HG02852 (cell line): Measurements from ENCODE around the gene DNAH7.
A peak's percentile ranks its signal among the peaks of the same experiment; 100 is the strongest.
"Not testable (repeated sequence)": the region's sequence is repeated elsewhere in the genome, so short reads cannot be mapped to it uniquely, and the experiment has no call there.

ENCODE experiments used
- ATAC-seq: cut with Tn5 transposase; IDR thresholded peaks from one replicate; pipeline ENCODE4 v1.9.1; 2021; ENCODE audit warnings: mild to moderate bottlenecking, moderate library complexity; ENCODE audit not compliant: unreplicated experiment

DNAH7 gene

GRCh38 chr2:195985741-195986140, 82.9 kb downstream of the DNAH7 start:
- ATAC-seq: no peak

GRCh38 chr2:195984923-195985726, 83.5 kb downstream of the DNAH7 start:
- ATAC-seq: no peak

GRCh38 chr2:195967336-195967735, 101.3 kb downstream of the DNAH7 start:
- no peak for ATAC-seq

GRCh38 chr2:195961873-195962272, 106.8 kb downstream of the DNAH7 start:
- peak; percentile 98 for ATAC-seq

GRCh38 chr2:195959341-195959740, 109.3 kb downstream of the DNAH7 start:
- ATAC-seq: no peak

- no peak for ATAC-seq
Measured at GRCh38 chr2:195956725-195957124, 111.9 kb downstream of the DNAH7 start.

GRCh38 chr2:195945056-195945455, 123.6 kb downstream of the DNAH7 start:
- no peak for ATAC-seq

GRCh38 chr2:195937176-195937575, 131.5 kb downstream of the DNAH7 start:
- ATAC-seq: no peak

- ATAC-seq: no peak
Measured at GRCh38 chr2:195934484-195934883, 134.2 kb downstream of the DNAH7 start.

GRCh38 chr2:195929531-195929930, 139.1 kb downstream of the DNAH7 start:
- no peak for ATAC-seq

- ATAC-seq: no peak
Measured at GRCh38 chr2:195925120-195925519, 143.5 kb downstream of the DNAH7 start.

GRCh38 chr2:195923889-195924288, 144.7 kb downstream of the DNAH7 start:
- ATAC-seq: no peak

- not testable (repeated sequence) for ATAC-seq
Measured at GRCh38 chr2:195917021-195917600, 151.5 kb downstream of the DNAH7 start.

GRCh38 chr2:195912079-195912478, 156.6 kb downstream of the DNAH7 start:
- no peak for ATAC-seq

GRCh38 chr2:195910570-195910969, 158.1 kb downstream of the DNAH7 start:
- no peak for ATAC-seq

GRCh38 chr2:195909926-195910325, 158.7 kb downstream of the DNAH7 start:
- no peak for ATAC-seq

GRCh38 chr2:195907474-195907873, 161.2 kb downstream of the DNAH7 start:
- no peak for ATAC-seq

GRCh38 chr2:195903956-195904355, 164.7 kb downstream of the DNAH7 start:
- no peak for ATAC-seq

- no peak for ATAC-seq
Measured at GRCh38 chr2:195902857-195903256, 165.8 kb downstream of the DNAH7 start.

- no peak for ATAC-seq
Measured at GRCh38 chr2:195899226-195899625, 169.4 kb downstream of the DNAH7 start.

- no peak for ATAC-seq
Measured at GRCh38 chr2:195898505-195899191, 170.0 kb downstream of the DNAH7 start.

- ATAC-seq: no peak
Measured at GRCh38 chr2:195891081-195891480, 177.6 kb downstream of the DNAH7 start.
